Gastroesophageal sphincter (tissue), 4 donors: ENCODE results near the gene CD8B2. TPM values are rescaled to one million over a fixed set of nuclear protein-coding genes. Genes with fewer than 3 reads are reported as not detected.

Experiments used
- ATAC-seq: fragments of 150-250 bp; one replicate; pipeline ENCODE4 v1.9.1; 2016; ENCODE audit warnings: mild to moderate bottlenecking, moderate library complexity
- H3K27ac ChIP-seq, 4 donors: fragments of 200-600 bp; sonication (generic) in 3 of 4; 1 replicate in 3 of 4; 2 replicates in 1 of 4; pipeline ENCODE4 v1.5.1; 2016 to 2019
- H3K27me3 ChIP-seq: fragments of 200-600 bp; sonication (generic); one replicate; pipeline ENCODE4 v1.5.1; 2019
- H3K36me3 ChIP-seq, 2 donors: fragments of 200-600 bp; sonication (generic); one replicate each; pipeline ENCODE4 v1.5.1; 2019; ENCODE audit warnings: control low read depth in 1 of 2
- H3K4me1 ChIP-seq, 3 donors: fragments of 200-600 bp; sonication (generic); 1 replicate in 2 of 3; 2 replicates in 1 of 3; pipeline ENCODE4 v1.5.1; 2016 to 2019; ENCODE audit warnings: control low read depth in 2 of 3
- H3K4me3 ChIP-seq, 2 donors: fragments of 200-600 bp; sonication (generic); one replicate each; pipeline ENCODE4 v1.5.1; 2019; ENCODE audit warnings: mild to moderate bottlenecking in 1 of 2, moderate library complexity in 1 of 2
- H3K9me3 ChIP-seq, 3 donors: fragments of 200-600 bp; sonication (generic); one replicate each; pipeline ENCODE4 v1.5.1; 2017 to 2019; ENCODE audit warnings: control low read depth in 2 of 3
- EP300 ChIP-seq: sonication (generic); formaldehyde crosslinking; IDR thresholded peaks from one replicate; pipeline ENCODE4 v1.6.1; 2017; ENCODE audit warnings: antibody characterized with exemption, mild to moderate bottlenecking
- POLR2A ChIP-seq, 2 donors: fragments of 450-650 bp; IDR thresholded peaks; one replicate each; pipeline ENCODE4 v1.6.1; 2017; ENCODE audit warnings: antibody characterized with exemption in 2 of 2, mild to moderate bottlenecking in 2 of 2, moderate library complexity in 1 of 2
- POLR2AphosphoS5 ChIP-seq: sonication (generic); formaldehyde crosslinking; IDR thresholded peaks from one replicate; pipeline ENCODE4 v1.6.1; 2017; ENCODE audit warnings: antibody characterized with exemption
- WGBS, 2 donors: methylation state at CpG; one replicate each; pipeline ENCODE4 v1.1.5; 2018; ENCODE audit warnings: low coverage in 1 of 2; 5-methylcytosine and 5-hydroxymethylcytosine counted together
- total RNA-seq, 4 donors: library from RNA; depleted of rRNA; stranded (reverse); fragments of >200 nt; gene quantifications; one replicate each; pipeline ENCODE4 v1.1.0, GENCODE V29; 2016
- TF ChIP-seq, protein P1 (sequence below), 4 experiments: fragments of 200-600 bp in 2 of 4; fragments of 450-650 bp in 2 of 4; sonication (generic) in 1 of 4; IDR thresholded peaks; one replicate each; pipeline ENCODE4 v1.5.1; 2017 to 2019; ENCODE audit warnings: antibody characterized with exemption in 4 of 4, mild to moderate bottlenecking in 2 of 4, moderate library complexity in 2 of 4

CD8B2 gene
- total RNA-seq, 4 donors from 2014 or later = 0.08 to 0.13 TPM; not detected in 2

DNA sequence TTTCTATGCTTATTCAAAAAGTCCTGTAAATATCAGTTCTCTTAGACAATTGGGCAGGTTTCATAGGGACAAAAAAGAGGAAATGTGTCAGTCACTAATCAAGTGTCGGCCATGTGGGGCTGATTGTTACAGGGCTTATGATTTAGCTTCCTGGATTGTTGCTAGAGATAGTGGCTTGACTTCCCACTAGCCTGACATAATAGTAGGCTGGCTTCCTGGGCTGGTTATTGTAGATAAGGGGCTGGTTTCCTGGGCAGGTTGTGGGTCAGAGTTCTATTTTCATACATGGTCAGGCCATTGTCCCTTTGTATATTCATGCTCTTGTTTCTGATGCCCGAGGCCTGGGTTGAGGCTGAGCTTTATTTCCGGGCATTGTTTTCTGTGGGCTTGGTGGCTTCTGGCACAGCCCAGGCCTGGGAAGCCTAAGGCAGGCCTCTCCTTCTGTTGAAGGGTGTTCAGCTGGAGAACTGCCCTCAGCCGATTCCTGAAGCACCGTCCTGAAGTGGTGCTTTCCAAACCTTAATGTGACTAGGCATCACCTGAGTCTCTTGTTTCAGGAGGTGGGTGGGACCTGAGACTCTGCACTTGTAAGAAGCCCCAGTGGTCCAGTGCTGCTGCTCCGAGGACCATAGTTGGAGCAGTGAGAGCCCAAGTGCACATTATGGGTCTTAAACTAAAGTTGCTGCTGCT, 37.0 kb downstream of the CD8B2 start:
- Histone ChIP-seq H3K4me3 (no peak overlapping the region), H3K27ac (no peak overlapping the region), H3K4me1 (no peaks in the 10 kb centered on the region), H3K9me3 (peaks cover 0 to 8% (median 0%) of the 10 kb centered on the region in 3 donors), H3K27me3 (peaks cover 6% of the 10 kb centered on the region), H3K36me3 (no peaks in the 10 kb centered on the region)
- WGBS, 2 donors = 88 to 90% methylated on average over 2 to 3 of the region's 6 CpGs
- ATAC-seq = no peak
- TF ChIP-seq EP300 (no peak), POLR2A (IDR thresholded peaks at IDR 0.05) (no peak), POLR2AphosphoS5 (no peak)
- TF ChIP-seq, protein P1, sequence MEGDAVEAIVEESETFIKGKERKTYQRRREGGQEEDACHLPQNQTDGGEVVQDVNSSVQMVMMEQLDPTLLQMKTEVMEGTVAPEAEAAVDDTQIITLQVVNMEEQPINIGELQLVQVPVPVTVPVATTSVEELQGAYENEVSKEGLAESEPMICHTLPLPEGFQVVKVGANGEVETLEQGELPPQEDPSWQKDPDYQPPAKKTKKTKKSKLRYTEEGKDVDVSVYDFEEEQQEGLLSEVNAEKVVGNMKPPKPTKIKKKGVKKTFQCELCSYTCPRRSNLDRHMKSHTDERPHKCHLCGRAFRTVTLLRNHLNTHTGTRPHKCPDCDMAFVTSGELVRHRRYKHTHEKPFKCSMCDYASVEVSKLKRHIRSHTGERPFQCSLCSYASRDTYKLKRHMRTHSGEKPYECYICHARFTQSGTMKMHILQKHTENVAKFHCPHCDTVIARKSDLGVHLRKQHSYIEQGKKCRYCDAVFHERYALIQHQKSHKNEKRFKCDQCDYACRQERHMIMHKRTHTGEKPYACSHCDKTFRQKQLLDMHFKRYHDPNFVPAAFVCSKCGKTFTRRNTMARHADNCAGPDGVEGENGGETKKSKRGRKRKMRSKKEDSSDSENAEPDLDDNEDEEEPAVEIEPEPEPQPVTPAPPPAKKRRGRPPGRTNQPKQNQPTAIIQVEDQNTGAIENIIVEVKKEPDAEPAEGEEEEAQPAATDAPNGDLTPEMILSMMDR (IDR thresholded peaks at IDR 0.05) = no peak

GRCh38 chr2:106530866-106531265, 43.7 kb downstream of the CD8B2 start:
- ATAC-seq = no peak
- no peaks in the 10 kb centered on the region for H3K36me3 ChIP-seq
- H3K4me3 ChIP-seq = no peak overlapping the region
- no peaks in the 10 kb centered on the region for H3K4me1 ChIP-seq
- WGBS, 2 donors = 51% methylated on average over 2 of the region's 2 CpGs
- peaks cover 18% of the 10 kb centered on the region for H3K27me3 ChIP-seq
- H3K9me3 ChIP-seq = no peaks in the 10 kb centered on the region
- H3K27ac ChIP-seq = no peak overlapping the region
- TF ChIP-seq POLR2AphosphoS5 = no peak
- no peak for TF ChIP-seq EP300
- no peak for TF ChIP-seq POLR2A (IDR thresholded peaks at IDR 0.05)

GRCh38 chr2:106531676-106532214, 44.6 kb downstream of the CD8B2 start:
- WGBS, 2 donors = 90 to 100% methylated on average over 2 to 7 of the region's 7 CpGs
- no peaks in the 10 kb centered on the region for H3K4me1 ChIP-seq
- no peaks in the 10 kb centered on the region for H3K9me3 ChIP-seq
- ATAC-seq = no peak
- peaks cover 18% of the 10 kb centered on the region for H3K27me3 ChIP-seq
- H3K27ac ChIP-seq = no peak overlapping the region
- H3K36me3 ChIP-seq = no peaks in the 10 kb centered on the region
- TF ChIP-seq POLR2AphosphoS5 (no peak), EP300 (no peak), POLR2A (IDR thresholded peaks at IDR 0.05) (no peak)
- TF ChIP-seq, protein P1 (IDR thresholded peaks at IDR 0.05) = no peak
- no peak overlapping the region for H3K4me3 ChIP-seq

GRCh38 chr2:106532236-106532635, 45.1 kb downstream of the CD8B2 start:
- Histone ChIP-seq H3K4me3 (no peak overlapping the region), H3K36me3 (no peaks in the 10 kb centered on the region), H3K9me3 (no peaks in the 10 kb centered on the region), H3K4me1 (no peaks in the 10 kb centered on the region), H3K27ac (no peak overlapping the region), H3K27me3 (peaks cover 18% of the 10 kb centered on the region)
- TF ChIP-seq, protein P1 (IDR thresholded peaks at IDR 0.05) = no peak
- TF ChIP-seq POLR2A (IDR thresholded peaks at IDR 0.05) = no peak
- TF ChIP-seq EP300 = no peak
- no peak for TF ChIP-seq POLR2AphosphoS5
- no peak for ATAC-seq
- WGBS, 2 donors = 73 to 93% methylated on average over 3 of the region's 3 CpGs

DNA sequence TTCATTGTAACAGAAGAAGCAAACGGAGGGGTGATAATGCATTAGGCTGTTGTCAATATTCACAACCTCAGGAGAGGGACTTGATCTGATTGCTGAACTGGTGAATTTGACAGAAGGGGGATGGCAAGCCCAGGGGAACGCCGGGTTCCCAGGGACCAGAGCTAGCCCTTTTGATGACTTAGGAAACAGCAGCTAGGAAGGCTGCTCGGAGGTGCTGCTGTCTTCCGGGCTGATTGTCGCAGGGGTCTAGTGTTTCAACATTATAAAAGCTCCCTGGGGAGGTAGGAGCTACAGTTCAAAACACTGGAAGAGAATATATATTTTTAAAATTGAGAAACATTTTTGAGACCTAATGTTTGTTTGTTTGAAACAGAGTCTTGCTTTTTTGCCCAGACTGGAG, 47.3 kb downstream of the CD8B2 start:
- ATAC-seq = no peak
- WGBS, 2 donors = 57 to 70% methylated on average over 3 to 6 of the region's 6 CpGs
- H3K27me3 ChIP-seq = peaks cover 12% of the 10 kb centered on the region
- no peak overlapping the region for H3K4me3 ChIP-seq
- no peak overlapping the region for H3K27ac ChIP-seq
- H3K36me3 ChIP-seq = no peaks in the 10 kb centered on the region
- no peaks in the 10 kb centered on the region for H3K9me3 ChIP-seq
- no peaks in the 10 kb centered on the region for H3K4me1 ChIP-seq
- TF ChIP-seq EP300 = no peak

- H3K27ac ChIP-seq = no peak overlapping the region
- 82% methylated on average over 3 of the region's 3 CpGs; no CpG with 5 or more reads in 1 of the 2 donors for WGBS, 2 donors
- H3K4me3 ChIP-seq = no peak overlapping the region
- TF ChIP-seq EP300 (no peak), POLR2A (IDR thresholded peaks at IDR 0.05) (no peak)
- TF ChIP-seq, protein P1 (IDR thresholded peaks at IDR 0.05) = no peak
- ATAC-seq = no peak
- H3K27me3 ChIP-seq = peaks cover 12% of the 10 kb centered on the region
- H3K36me3 ChIP-seq = no peaks in the 10 kb centered on the region
- no peaks in the 10 kb centered on the region for H3K9me3 ChIP-seq
- no peaks in the 10 kb centered on the region for H3K4me1 ChIP-seq
Measured at GRCh38 chr2:106536490-106536889, 49.3 kb downstream of the CD8B2 start.
